ENCODE measurements around the gene LRP1B.
A peak's percentile ranks its signal among the peaks of the same experiment; 100 is the strongest.

The LRP1B gene

DNA sequence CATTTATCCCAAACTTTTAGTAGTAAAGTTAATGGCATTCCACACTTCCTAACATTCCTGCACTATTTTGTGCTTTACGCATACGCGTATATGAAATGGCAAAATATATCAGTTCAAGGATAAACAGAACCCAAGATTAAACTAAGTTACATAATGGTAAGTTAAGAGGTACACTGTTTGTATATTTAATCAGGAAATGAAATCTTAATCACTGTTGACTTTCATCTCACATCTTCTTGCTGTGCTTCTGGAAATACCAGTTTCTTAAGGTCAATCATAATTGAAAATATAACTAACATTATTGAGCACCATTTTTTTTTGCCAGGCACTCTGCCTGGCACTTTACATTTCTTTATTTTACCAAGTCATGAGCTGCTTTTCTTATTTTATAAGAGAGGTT lies 565.2 kb downstream of the LRP1B start:
- no peak for TF ChIP-seq RARB (CRISPR knock-in tag; IDR thresholded peaks at IDR 0.05)
- no peak for ATAC-seq

DNA sequence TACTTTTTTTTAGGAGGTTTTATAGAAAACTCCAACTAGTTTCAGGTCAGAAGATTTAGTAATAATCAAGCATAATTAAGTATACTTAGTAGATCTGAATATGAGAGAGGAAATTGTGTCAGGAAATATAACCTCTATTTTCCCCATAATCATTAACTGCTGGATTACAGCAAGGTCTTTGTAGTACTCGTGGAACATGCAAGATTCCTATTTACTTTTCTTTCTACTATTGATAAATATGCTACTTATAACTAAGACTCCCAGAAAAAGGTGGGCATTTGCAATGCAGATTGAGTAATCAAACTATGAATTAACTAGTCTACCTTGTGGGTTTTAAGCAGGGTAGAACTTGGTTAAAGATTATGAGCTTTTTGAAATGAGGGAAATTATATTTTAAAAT lies 570.1 kb downstream of the LRP1B start:
- no peak for TF ChIP-seq CSDC2 (CRISPR knock-in tag; IDR thresholded peaks at IDR 0.05)
- TF ChIP-seq PATZ1 (CRISPR knock-in tag; IDR thresholded peaks at IDR 0.05; ENCODE audit: borderline replicate concordance) = no peak
- TF ChIP-seq ZNF70 (CRISPR knock-in tag; IDR thresholded peaks at IDR 0.05) = no peak
- no peak for TF ChIP-seq ARNTL (CRISPR knock-in tag; IDR thresholded peaks at IDR 0.05; ENCODE audit: borderline replicate concordance, low read depth)
- TF ChIP-seq ZFP3 (CRISPR knock-in tag; IDR thresholded peaks at IDR 0.05) = no peak
- no peak for TF ChIP-seq ISL1 (CRISPR knock-in tag; IDR thresholded peaks at IDR 0.05)
- TF ChIP-seq PPARA (CRISPR knock-in tag; IDR thresholded peaks at IDR 0.05; ENCODE audit: borderline replicate concordance) = no peak
- no peak for TF ChIP-seq ZC3H10 (CRISPR knock-in tag; IDR thresholded peaks at IDR 0.05)
- no peak for TF ChIP-seq CSRNP3 (CRISPR knock-in tag; IDR thresholded peaks at IDR 0.05)
- no peak for TF ChIP-seq ZNF8 (CRISPR knock-in tag; IDR thresholded peaks at IDR 0.05)
- no peak for TF ChIP-seq ESRRG (CRISPR knock-in tag; IDR thresholded peaks at IDR 0.05)
- no peak for TF ChIP-seq SNAI2 (CRISPR knock-in tag; IDR thresholded peaks at IDR 0.05)
- TF ChIP-seq, protein P1, sequence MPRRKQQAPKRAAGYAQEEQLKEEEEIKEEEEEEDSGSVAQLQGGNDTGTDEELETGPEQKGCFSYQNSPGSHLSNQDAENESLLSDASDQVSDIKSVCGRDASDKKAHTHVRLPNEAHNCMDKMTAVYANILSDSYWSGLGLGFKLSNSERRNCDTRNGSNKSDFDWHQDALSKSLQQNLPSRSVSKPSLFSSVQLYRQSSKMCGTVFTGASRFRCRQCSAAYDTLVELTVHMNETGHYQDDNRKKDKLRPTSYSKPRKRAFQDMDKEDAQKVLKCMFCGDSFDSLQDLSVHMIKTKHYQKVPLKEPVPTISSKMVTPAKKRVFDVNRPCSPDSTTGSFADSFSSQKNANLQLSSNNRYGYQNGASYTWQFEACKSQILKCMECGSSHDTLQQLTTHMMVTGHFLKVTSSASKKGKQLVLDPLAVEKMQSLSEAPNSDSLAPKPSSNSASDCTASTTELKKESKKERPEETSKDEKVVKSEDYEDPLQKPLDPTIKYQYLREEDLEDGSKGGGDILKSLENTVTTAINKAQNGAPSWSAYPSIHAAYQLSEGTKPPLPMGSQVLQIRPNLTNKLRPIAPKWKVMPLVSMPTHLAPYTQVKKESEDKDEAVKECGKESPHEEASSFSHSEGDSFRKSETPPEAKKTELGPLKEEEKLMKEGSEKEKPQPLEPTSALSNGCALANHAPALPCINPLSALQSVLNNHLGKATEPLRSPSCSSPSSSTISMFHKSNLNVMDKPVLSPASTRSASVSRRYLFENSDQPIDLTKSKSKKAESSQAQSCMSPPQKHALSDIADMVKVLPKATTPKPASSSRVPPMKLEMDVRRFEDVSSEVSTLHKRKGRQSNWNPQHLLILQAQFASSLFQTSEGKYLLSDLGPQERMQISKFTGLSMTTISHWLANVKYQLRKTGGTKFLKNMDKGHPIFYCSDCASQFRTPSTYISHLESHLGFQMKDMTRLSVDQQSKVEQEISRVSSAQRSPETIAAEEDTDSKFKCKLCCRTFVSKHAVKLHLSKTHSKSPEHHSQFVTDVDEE (CRISPR knock-in tag; IDR thresholded peaks at IDR 0.05) = no peak
- TF ChIP-seq OSR1 (CRISPR knock-in tag; IDR thresholded peaks at IDR 0.05) = no peak
- TF ChIP-seq TOX (CRISPR knock-in tag; IDR thresholded peaks at IDR 0.05; ENCODE audit: borderline replicate concordance) = no peak
- no peak for TF ChIP-seq ZFP30 (CRISPR knock-in tag; IDR thresholded peaks at IDR 0.05)
- TF ChIP-seq POU6F1 (CRISPR knock-in tag; IDR thresholded peaks at IDR 0.05; ENCODE audit: borderline replicate concordance, low read depth) = no peak
- TF ChIP-seq CREB5 (CRISPR knock-in tag; IDR thresholded peaks at IDR 0.05; ENCODE audit: low read depth) = no peak
- TF ChIP-seq TCF4 (CRISPR knock-in tag; IDR thresholded peaks at IDR 0.05; ENCODE audit: borderline replicate concordance) = no peak
- no peak for TF ChIP-seq RARB (CRISPR knock-in tag; IDR thresholded peaks at IDR 0.05)
- no peak for ATAC-seq

- ATAC-seq = peak; percentile 87
- TF ChIP-seq CREB5 (CRISPR knock-in tag; IDR thresholded peaks at IDR 0.05; ENCODE audit: low read depth) = no peak
- peak; percentile 87 for TF ChIP-seq TOX (CRISPR knock-in tag; IDR thresholded peaks at IDR 0.05; ENCODE audit: borderline replicate concordance)
- TF ChIP-seq ISL1 (CRISPR knock-in tag; IDR thresholded peaks at IDR 0.05) = peak; percentile 94
- peak; percentile 30; the same call in 1 of the 2 replicates for TF ChIP-seq RARB (CRISPR knock-in tag; IDR thresholded peaks at IDR 0.05)
- TF ChIP-seq ZC3H10 (CRISPR knock-in tag; IDR thresholded peaks at IDR 0.05) = 0 out of 2 replicates have a peak, but pooled peaks have one; percentile 18
- TF ChIP-seq ARNTL (CRISPR knock-in tag; IDR thresholded peaks at IDR 0.05; ENCODE audit: borderline replicate concordance, low read depth) = no peak
- TF ChIP-seq TCF4 (CRISPR knock-in tag; IDR thresholded peaks at IDR 0.05; ENCODE audit: borderline replicate concordance) = no peak
- TF ChIP-seq, protein P1 (CRISPR knock-in tag; IDR thresholded peaks at IDR 0.05) = no peak
- TF ChIP-seq OSR1 (CRISPR knock-in tag; IDR thresholded peaks at IDR 0.05) = no peak
- TF ChIP-seq ESRRG (CRISPR knock-in tag; IDR thresholded peaks at IDR 0.05) = no peak
- TF ChIP-seq ZNF70 (CRISPR knock-in tag; IDR thresholded peaks at IDR 0.05) = no peak
- TF ChIP-seq ZNF565 (CRISPR knock-in tag; conservative IDR thresholded peaks at IDR 0.05; ENCODE audit: low read depth) = no peak
These were observed 573.3 kb downstream of the LRP1B start for GRCh38 chr2:141557329-141558095.

All from SK-N-SH treated with all-trans-retinoic acid at 6 μM for 48 hours (cell line).